HG03196 (cell line): ENCODE measurements around the gene ZNF222.

Experiments used
- ATAC-seq: cut with Tn5 transposase; IDR thresholded peaks from one replicate; pipeline ENCODE4 v1.9.1; 2021; ENCODE audit not compliant: unreplicated experiment

The ZNF222 gene

DNA sequence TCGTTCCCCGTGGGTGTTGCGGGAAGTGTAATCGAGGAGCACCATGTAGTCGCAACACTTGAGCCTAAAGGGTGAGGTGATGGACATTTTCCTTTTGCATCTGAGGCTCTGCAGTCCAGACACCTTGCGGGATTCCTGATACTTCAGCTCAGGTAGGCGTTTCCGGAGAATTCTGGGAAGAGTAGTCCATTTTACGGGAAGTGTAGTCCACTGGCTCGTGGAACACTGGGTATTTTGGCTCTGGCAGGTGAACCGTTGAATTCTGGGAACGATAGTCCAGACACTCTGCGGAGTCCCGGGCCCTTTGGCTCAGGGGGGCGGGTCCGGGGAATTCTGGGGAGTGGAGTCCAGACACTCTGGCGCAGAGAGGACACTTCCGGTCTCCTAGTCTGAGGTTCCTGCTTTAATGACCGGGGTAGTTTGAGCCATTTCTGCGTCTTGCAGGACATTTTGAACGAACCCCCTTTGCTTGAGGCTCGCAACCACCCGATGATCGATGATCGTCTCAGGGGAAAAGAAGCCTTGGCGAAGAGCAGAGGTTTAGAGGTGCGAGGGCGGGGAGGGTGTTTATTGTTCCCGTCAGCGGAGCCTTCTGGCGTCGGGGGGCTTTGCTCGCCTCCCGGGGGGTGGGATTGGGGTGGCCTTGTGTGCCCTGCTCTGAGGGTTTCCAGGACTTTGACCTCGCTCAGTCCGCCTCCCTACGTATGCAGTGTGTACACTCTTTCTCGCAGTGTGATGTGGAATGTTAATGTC, 26.6 kb downstream of the ZNF222 start, which contains the start of gene ZNF223:
Gene ZNF223, plus strand, starts transcription at position 387 of the 753 bp plus-strand sequence. CDS start 3,141 bp downstream, outside the sequence.
- no peak for ATAC-seq

DNA sequence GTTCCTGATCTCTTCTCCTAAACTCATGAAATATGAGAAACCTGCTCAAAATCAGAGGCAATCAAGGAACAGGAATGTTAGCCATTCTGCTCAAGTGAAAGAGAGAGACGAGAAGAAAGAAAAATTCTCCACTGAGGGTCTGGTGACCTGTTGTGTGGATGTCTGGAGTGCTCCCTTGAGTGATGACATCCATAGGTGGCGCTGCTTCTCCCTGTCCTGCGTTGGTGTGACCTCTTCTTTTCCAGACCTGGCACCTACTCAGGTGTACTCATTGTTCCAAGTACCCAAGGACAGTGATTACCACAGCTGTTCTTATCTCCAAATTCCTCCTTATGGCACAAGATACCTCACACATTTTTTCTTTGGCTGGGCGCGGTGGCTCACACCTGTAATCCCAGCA, 30.7 kb downstream of the ZNF222 start:
- no peak for ATAC-seq

DNA sequence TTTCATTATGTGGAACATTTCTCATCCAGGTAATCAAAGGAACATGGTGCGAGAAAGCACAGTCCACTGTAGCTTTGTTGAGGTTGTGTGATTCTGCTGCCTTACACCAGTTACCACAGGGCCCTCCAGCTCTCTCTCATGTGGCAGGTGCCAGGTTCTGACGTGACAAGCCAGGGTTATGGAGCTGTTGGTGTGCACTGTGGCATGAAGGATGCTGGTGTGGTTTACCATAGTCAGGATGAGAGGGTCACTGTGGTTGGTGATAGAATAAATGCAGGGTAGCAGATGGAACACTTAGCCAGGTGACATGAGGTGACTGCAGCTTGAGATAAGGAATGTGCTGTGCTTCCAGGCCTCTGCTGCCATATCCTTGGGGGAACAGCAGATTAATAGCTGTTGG, 34.0 kb downstream of the ZNF222 start:
- ATAC-seq = no peak

DNA sequence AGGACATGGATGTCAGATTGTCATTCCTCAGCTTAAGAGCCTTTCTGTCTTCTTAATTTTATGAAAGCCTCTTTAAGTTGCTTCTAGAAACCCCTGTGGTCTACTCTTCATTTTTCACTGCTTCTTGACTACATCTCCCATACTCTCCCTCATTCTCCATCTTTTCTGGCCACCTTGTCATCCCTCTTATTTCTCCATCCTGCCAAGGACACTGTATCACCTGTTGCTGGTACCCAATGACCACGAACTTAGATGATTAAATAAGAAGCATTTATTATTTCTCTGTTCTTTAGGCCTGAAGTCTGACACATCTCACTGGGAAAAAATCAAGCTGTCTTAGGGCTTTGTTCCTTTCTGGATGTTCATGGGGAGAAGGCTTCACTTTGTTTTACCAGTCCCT, 35.9 kb downstream of the ZNF222 start:
- no peak for ATAC-seq

DNA sequence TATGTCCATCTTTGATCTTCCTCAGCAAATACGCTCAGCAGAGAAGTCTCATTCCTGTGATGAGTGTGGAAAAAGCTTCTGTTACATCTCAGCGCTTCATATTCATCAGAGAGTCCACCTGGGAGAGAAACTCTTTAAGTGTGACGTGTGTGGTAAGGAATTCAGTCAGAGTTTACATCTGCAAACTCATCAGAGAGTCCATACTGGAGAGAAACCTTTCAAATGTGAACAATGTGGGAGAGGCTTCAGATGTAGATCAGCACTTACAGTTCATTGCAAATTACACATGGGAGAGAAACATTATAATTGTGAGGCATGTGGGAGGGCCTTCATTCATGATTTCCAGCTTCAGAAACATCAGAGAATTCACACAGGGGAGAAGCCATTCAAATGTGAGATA, 41.1 kb downstream of the ZNF222 start:
- no peak for ATAC-seq

DNA sequence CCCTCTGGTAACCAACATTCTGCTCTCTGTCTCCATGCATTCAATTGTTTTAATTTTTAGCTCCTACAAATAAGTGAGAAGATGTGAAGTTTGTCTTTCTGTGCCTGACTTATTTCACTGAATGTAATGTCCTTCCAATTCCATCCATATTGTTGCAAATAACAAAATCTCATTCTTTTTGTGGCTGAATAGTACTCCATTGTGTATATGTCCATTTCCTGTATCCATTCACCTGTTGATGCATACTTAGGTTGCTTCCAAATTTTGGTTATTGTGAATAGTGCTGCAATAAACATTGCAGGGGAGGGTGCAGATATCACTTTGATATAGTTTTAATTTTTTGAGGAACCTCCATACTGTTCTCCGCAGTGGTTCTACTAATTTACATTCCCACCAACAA, 44.2 kb downstream of the ZNF222 start:
- no peak for ATAC-seq

DNA sequence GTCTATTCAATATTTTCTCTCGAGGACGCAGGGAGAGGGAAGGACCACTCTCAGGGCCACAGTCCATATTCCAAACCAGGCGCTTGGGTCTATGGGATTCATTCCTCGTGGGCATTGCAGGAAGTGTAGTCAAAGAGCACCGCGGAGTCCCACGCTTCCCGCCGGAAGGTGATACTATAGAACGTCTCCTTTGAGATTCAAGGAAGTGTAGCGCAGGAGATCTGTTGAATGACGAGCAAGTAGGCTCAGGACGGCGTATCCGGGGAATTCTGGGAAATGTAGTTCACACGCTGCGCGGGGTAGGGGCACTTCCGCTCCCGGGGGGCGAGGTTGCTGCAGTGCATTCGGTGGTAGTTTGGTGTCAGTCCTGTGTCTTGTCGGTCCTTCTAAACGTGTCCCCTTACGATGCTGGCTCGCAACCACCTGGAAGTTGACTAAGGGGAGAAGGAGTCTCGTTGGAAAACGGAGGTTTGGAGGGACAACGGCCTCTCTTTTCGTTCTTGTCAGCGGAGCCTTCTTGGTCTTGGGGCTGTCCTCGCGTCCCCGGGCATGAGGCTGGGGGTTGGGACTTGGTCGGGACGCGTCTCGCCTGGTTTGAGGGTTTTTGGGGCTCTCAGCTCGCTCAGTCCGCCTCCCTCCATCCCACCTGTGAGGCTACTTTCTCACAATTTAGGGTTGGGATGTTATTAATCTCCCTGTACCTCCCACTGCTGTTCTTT, 46.8 kb downstream of the ZNF222 start, which contains the start of gene ZNF284:
Gene ZNF284, plus strand, starts transcription at position 336 of the 719 bp plus-strand sequence. CDS start 4,231 bp downstream, outside the sequence.
- ATAC-seq = peak; percentile 95

DNA sequence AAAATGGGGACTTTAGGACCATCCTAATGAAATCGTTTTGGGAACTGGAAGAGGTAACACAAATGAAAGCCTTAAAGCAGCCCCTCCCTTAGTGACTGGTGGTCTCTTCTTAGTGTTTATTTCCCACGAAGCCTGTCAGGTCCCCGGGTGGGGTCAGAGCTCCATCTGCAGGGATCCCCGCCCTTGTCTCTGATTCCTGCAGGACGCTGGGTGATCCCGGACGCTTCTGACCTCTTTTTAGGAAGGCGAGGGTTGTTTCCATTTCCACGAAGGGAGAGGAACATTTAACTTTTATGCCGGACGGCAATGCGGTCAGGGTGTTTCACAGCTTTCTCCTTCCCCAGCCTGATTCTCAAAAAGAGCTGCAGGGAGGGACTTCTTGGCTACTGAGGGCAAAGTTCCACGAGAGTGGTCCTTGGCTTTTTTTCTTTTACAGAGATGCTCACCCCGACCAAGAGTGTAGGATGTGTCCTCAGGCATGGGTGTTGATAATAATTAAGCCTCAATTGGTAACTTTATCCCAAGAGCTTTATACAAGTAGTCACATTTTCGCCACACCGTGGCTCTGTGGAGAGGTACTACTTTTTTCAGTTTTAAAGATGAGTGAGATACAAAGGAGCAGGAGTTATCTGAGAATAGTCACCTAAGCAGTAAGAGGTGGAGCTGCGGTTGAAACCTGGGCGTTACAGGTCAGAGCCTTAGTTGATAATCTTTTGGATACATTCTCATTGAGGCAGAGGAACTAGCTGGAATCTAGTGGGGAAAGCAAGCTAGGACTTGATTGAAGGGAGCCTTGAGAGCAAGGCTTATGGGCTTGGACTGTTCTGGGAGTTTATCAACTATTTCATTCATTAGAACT, 47.6 kb downstream of the ZNF222 start:
- ATAC-seq = no peak

DNA sequence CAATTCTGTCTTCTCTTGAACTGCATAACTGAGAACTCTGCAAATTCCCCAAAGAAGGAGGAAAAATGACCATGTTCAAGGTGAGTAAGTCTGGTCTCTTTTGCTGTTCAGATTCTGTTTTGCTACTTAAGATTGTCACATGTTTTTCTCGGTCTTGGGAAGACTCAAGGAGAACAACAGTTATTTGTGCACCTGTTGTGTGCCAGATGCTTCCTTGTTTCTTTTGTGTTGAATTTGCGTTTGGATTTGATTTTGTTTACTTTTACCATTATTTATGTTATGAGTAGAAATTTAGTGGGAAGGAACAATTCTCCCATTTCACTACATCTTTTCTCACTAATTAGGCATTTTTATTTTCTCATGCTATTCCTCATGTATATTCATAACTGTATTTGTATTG, 51.1 kb downstream of the ZNF222 start:
- ATAC-seq = no peak
